CD4-positive, alpha-beta T cell treated with Interleukin-10 for 1 hour (primary cell): Measurements from ENCODE around the gene CAPZB.
"Not testable (repeated sequence)": the region's sequence is repeated elsewhere in the genome, so short reads cannot be mapped to it uniquely, and the experiment has no call there.

Source experiments
- DNase-seq: peaks from one replicate; pipeline ENCODE4 v3.0.0-alpha.2; 2020

CAPZB gene

GRCh38 chr1:19305880-19306279 is 179.5 kb downstream of the CAPZB start:
- no peak for DNase-seq

DNA sequence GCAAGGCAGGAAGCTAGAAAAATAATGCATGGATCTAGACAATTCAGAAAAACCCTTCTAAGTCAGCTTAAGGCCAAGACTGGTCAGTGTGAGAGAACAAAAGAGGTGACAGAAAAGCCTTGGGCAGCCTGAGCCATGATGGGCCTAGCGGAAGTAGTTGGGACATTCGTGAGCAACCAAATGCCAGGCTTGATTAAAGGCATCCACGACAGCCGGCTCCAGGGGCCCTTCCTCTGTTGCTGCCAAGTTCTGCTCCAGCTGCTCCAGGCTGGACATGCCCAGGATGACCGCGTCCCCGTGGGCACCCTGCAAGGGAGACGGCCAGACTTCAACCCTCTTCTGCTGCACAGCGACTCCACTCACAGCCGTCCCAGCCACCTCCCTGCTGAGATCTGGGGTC is 181.3 kb downstream of the CAPZB start:
- DNase-seq = not testable (repeated sequence)

DNA sequence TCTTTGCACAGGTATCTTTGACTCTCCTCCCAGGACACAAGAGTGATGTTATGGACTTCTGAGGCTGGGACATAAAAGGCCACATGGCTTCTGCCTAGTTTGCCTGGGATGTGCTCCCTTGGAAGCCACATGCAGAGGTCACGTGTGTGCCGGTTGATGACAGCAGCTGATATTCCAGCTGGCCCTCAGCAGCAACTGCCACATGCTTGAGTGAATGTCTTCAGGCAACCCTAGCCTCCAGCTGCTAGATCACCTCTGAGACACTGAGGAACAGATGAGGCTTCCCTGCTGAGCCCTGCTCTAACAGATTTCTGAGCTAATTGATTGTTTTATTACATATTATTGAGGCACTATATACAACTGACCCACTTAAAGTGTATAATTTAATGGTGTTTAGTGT is 185.1 kb downstream of the CAPZB start:
- no peak for DNase-seq

GRCh38 chr1:19294638-19295037 is 190.7 kb downstream of the CAPZB start:
- no peak for DNase-seq

GRCh38 chr1:19289244-19289643 is 196.1 kb downstream of the CAPZB start:
- no peak for DNase-seq
